Mucosa of rectum (tissue), 2 donors: ENCODE measurements around the gene B9D1.

Source experiments
- H3K27ac ChIP-seq, 2 donors: one replicate each; pipeline ENCODE4 v1.7.0; 2013; ENCODE audit warnings: inconsistent platforms in 2 of 2, low read depth in 2 of 2, low read length in 2 of 2
- H3K27me3 ChIP-seq, 2 donors: one replicate each; pipeline ENCODE4 v1.7.0; 2013; ENCODE audit warnings: low read length in 2 of 2; ENCODE audit not compliant: control insufficient read depth in 2 of 2, insufficient read depth in 2 of 2
- H3K36me3 ChIP-seq, 2 donors: one replicate each; pipeline ENCODE4 v1.7.0; 2013; ENCODE audit warnings: low read length in 2 of 2; ENCODE audit not compliant: control insufficient read depth in 2 of 2, insufficient read depth in 2 of 2
- H3K4me1 ChIP-seq, 2 donors: one replicate each; pipeline ENCODE4 v1.7.0; 2013; ENCODE audit warnings: low read length in 2 of 2, mild to moderate bottlenecking in 1 of 2; ENCODE audit not compliant: control insufficient read depth in 2 of 2, insufficient read depth in 2 of 2
- H3K4me3 ChIP-seq, 2 donors: one replicate each; pipeline ENCODE4 v1.7.0; 2013; ENCODE audit warnings: low read length in 2 of 2
- H3K9ac ChIP-seq, 2 donors: one replicate each; pipeline ENCODE4 v1.7.0; 2013; ENCODE audit warnings: low read length in 2 of 2, low read depth in 1 of 2, mild to moderate bottlenecking in 1 of 2
- H3K9me3 ChIP-seq, 2 donors: one replicate each; pipeline ENCODE4 v1.7.0; 2013; ENCODE audit warnings: low read length in 2 of 2; ENCODE audit not compliant: control insufficient read depth in 2 of 2
- donor health status: healthy.
- donor health status: Normal muscosa, but diverticular disease.

The B9D1 gene

GRCh38 chr17:19311421-19312215 is 50.9 kb downstream of the B9D1 start:
- no peak overlapping the region for H3K9ac ChIP-seq
- H3K27me3 ChIP-seq: no peaks in the 10 kb centered on the region
- peaks cover under 1 to 4% of the 10 kb centered on the region in 2 donors for H3K4me1 ChIP-seq
- peaks cover 13 to 19% of the 10 kb centered on the region in 2 donors for H3K36me3 ChIP-seq
- H3K27ac ChIP-seq: no peak overlapping the region
- H3K4me3 ChIP-seq: no peak overlapping the region
- H3K9me3 ChIP-seq: no peaks in the 10 kb centered on the region

DNA sequence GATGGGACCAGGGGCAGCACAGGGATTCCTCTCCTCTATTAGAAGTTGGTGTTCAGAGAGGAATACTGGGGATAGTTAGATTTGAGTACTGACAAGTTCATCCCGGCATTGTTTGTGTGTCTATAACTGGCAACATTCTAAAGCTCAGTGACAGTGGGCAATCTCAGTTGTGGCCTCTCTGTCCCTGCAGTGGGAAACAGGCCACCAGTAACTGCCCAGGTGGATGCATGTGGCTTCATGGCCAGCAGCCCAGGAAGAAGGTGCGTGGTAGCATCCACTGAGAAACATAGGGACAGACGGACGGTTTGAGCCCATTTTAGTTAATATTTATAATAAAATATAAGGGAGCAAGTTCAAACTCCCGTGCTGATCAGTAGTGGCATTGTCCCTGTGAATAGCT is 51.5 kb downstream of the B9D1 start:
- peaks cover 13 to 18% of the 10 kb centered on the region in 2 donors for H3K36me3 ChIP-seq
- no peak overlapping the region for H3K9ac ChIP-seq
- H3K4me3 ChIP-seq: no peak overlapping the region
- no peaks in the 10 kb centered on the region for H3K27me3 ChIP-seq
- peaks cover 4 to 9% of the 10 kb centered on the region in 2 donors for H3K4me1 ChIP-seq
- H3K27ac ChIP-seq: no peak overlapping the region
- H3K9me3 ChIP-seq: no peaks in the 10 kb centered on the region

DNA sequence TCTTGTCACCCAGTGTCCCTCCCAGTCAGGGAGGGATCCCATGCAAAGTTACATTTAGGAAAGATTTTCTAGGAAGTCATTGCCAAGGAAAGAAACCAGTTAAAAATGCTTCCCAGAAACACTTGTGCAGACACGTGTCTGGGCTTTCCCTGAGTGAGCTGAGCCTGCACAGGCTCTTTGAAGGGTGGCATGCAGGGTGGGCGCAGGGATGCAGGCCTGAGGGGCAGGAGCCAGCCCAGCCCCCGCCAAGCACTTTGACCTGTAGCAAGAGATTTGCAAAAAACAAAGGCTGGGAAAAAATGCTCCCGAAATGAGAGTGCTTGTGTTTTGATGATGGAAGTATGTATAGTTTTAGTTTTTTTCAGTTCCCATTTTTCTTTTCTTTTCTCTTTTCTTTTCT is 52.4 kb downstream of the B9D1 start:
- Histone ChIP-seq H3K9ac (no peak overlapping the region), H3K36me3 (peaks cover 13 to 18% of the 10 kb centered on the region in 2 donors), H3K9me3 (no peaks in the 10 kb centered on the region), H3K4me1 (peaks cover 8 to 13% of the 10 kb centered on the region in 2 donors), H3K4me3 (no peak overlapping the region), H3K27ac (no peak overlapping the region), H3K27me3 (no peaks in the 10 kb centered on the region)

- Histone ChIP-seq H3K9ac (no peak overlapping the region), H3K27me3 (no peaks in the 10 kb centered on the region), H3K27ac (no peak overlapping the region), H3K36me3 (peaks cover 13 to 18% of the 10 kb centered on the region in 2 donors), H3K4me1 (peaks cover 13 to 15% of the 10 kb centered on the region in 2 donors), H3K4me3 (no peak overlapping the region), H3K9me3 (no peaks in the 10 kb centered on the region)
These were observed 52.8 kb downstream of the B9D1 start for GRCh38 chr17:19309701-19310100.

DNA sequence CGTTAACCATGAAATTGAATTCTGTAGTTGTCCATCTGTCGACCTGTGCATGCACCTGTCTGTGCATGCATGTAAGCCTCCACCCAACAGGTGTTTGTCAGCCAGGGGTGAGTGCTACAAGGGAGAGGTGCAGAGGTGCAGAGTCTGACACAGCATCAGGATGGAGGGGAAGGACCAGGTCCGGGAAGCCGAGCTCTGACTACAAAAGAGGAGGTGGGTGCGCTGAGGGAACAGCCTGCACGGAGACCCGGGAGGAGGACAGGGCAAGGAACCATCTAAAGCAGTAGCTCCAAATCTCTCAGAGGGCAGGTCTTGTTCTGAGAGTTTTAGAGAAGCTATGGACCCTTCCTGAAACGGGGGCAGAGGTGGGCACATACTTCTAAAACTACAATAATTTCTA is 54.1 kb downstream of the B9D1 start:
- Histone ChIP-seq H3K4me1 (peaks cover 24 to 25% of the 10 kb centered on the region in 2 donors), H3K27ac (no peak overlapping the region)

GRCh38 chr17:19307521-19307920 is 55.0 kb downstream of the B9D1 start:
- no peak overlapping the region for H3K9ac ChIP-seq
- peaks cover 32 to 33% of the 10 kb centered on the region in 2 donors for H3K4me1 ChIP-seq
- H3K27ac ChIP-seq: no peak overlapping the region
- H3K9me3 ChIP-seq: no peaks in the 10 kb centered on the region
- H3K4me3 ChIP-seq: no peak overlapping the region
- peaks cover 7 to 8% of the 10 kb centered on the region in 2 donors for H3K36me3 ChIP-seq
- H3K27me3 ChIP-seq: no peaks in the 10 kb centered on the region

More for the DNA sequence above, 54.1 kb downstream of the B9D1 start:
- H3K9me3 ChIP-seq: no peaks in the 10 kb centered on the region
- H3K36me3 ChIP-seq: peaks cover 12 to 15% of the 10 kb centered on the region in 2 donors
- H3K9ac ChIP-seq: no peak overlapping the region
- no peaks in the 10 kb centered on the region for H3K27me3 ChIP-seq
- H3K4me3 ChIP-seq: no peak overlapping the region

GRCh38 chr17:19306160-19307111 is 56.1 kb downstream of the B9D1 start:
- no peaks in the 10 kb centered on the region for H3K27me3 ChIP-seq
- H3K36me3 ChIP-seq: no peaks in the 10 kb centered on the region
- no peaks in the 10 kb centered on the region for H3K9me3 ChIP-seq
- H3K4me3 ChIP-seq: no peak overlapping the region
- no peak overlapping the region for H3K9ac ChIP-seq
- peak overlapping the region; percentile 16 to 38 for H3K27ac ChIP-seq
- peaks cover 40 to 41% of the 10 kb centered on the region in 2 donors for H3K4me1 ChIP-seq

GRCh38 chr17:19305761-19306159 is 56.8 kb downstream of the B9D1 start:
- Histone ChIP-seq H3K4me3 (no peak overlapping the region), H3K36me3 (no peaks in the 10 kb centered on the region), H3K9me3 (no peaks in the 10 kb centered on the region), H3K27ac (peak overlapping the region; percentile 16 to 38), H3K4me1 (peaks cover 45 to 48% of the 10 kb centered on the region in 2 donors), H3K9ac (no peak overlapping the region), H3K27me3 (no peaks in the 10 kb centered on the region)

DNA sequence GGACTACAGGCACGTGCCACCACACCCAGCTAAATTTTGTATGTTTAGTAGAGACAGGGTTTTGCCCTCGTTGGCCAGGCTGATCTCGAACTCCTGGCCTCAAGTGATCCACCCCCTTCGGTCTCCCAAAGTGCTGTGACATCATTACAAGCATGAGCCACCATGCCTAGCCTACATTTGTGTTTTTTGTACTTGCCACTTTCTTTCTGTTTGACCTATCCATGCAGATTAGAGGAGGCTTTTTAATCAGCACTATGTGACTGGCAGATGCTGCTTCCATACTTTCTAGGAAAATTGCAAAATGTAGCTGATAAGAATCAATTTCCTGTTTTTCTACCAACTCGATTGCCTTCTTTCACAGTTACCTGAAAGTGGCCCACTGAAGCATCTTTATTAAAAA is 57.3 kb downstream of the B9D1 start:
- H3K36me3 ChIP-seq: no peaks in the 10 kb centered on the region
- peak overlapping the region in 1 of 2 donors; percentile 27 for H3K27ac ChIP-seq

GRCh38 chr17:19304751-19305150 is 57.8 kb downstream of the B9D1 start:
- Histone ChIP-seq H3K4me1 (peaks cover 45 to 48% of the 10 kb centered on the region in 2 donors), H3K9me3 (no peaks in the 10 kb centered on the region), H3K4me3 (no peak overlapping the region), H3K27ac (peak overlapping the region in 1 of 2 donors; percentile 43), H3K27me3 (no peaks in the 10 kb centered on the region), H3K9ac (peak overlapping the region in 1 of 2 donors; percentile 53), H3K36me3 (no peaks in the 10 kb centered on the region)

More for the DNA sequence above, 57.3 kb downstream of the B9D1 start:
- Histone ChIP-seq H3K9ac (peak overlapping the region in 1 of 2 donors; percentile 28), H3K4me3 (no peak overlapping the region), H3K4me1 (peaks cover 45 to 48% of the 10 kb centered on the region in 2 donors), H3K9me3 (no peaks in the 10 kb centered on the region), H3K27me3 (no peaks in the 10 kb centered on the region)
